Gastroesophageal sphincter (tissue), 4 donors: Measurements from ENCODE around the gene MTA3. TPM values are rescaled to one million over a fixed set of nuclear protein-coding genes. Genes with fewer than 3 reads are reported as not detected.
A peak's percentile ranks its signal among the peaks of the same experiment; 100 is the strongest.
"Not testable (repeated sequence)": the region's sequence is repeated elsewhere in the genome, so short reads cannot be mapped to it uniquely, and the experiment has no call there.

Source experiments
- ATAC-seq: fragments of 150-250 bp; one replicate; pipeline ENCODE4 v1.9.1; 2016; ENCODE audit warnings: mild to moderate bottlenecking, moderate library complexity
- H3K27ac ChIP-seq, 4 donors: fragments of 200-600 bp; sonication (generic) in 3 of 4; 1 replicate in 3 of 4; 2 replicates in 1 of 4; pipeline ENCODE4 v1.5.1; 2016 to 2019
- H3K27me3 ChIP-seq: fragments of 200-600 bp; sonication (generic); one replicate; pipeline ENCODE4 v1.5.1; 2019
- H3K36me3 ChIP-seq, 2 donors: fragments of 200-600 bp; sonication (generic); one replicate each; pipeline ENCODE4 v1.5.1; 2019; ENCODE audit warnings: control low read depth in 1 of 2
- H3K4me1 ChIP-seq, 3 donors: fragments of 200-600 bp; sonication (generic); 1 replicate in 2 of 3; 2 replicates in 1 of 3; pipeline ENCODE4 v1.5.1; 2016 to 2019; ENCODE audit warnings: control low read depth in 2 of 3
- H3K4me3 ChIP-seq, 2 donors: fragments of 200-600 bp; sonication (generic); one replicate each; pipeline ENCODE4 v1.5.1; 2019; ENCODE audit warnings: mild to moderate bottlenecking in 1 of 2, moderate library complexity in 1 of 2
- H3K9me3 ChIP-seq, 3 donors: fragments of 200-600 bp; sonication (generic); one replicate each; pipeline ENCODE4 v1.5.1; 2017 to 2019; ENCODE audit warnings: control low read depth in 2 of 3
- CTCF ChIP-seq, 4 experiments: fragments of 200-600 bp in 2 of 4; fragments of 450-650 bp in 2 of 4; sonication (generic) in 1 of 4; IDR thresholded peaks; one replicate each; pipeline ENCODE4 v1.5.1; 2017 to 2019; ENCODE audit warnings: antibody characterized with exemption in 4 of 4, mild to moderate bottlenecking in 2 of 4, moderate library complexity in 2 of 4
- EP300 ChIP-seq: sonication (generic); formaldehyde crosslinking; IDR thresholded peaks from one replicate; pipeline ENCODE4 v1.6.1; 2017; ENCODE audit warnings: antibody characterized with exemption, mild to moderate bottlenecking
- POLR2A ChIP-seq, 2 donors: fragments of 450-650 bp; IDR thresholded peaks; one replicate each; pipeline ENCODE4 v1.6.1; 2017; ENCODE audit warnings: antibody characterized with exemption in 2 of 2, mild to moderate bottlenecking in 2 of 2, moderate library complexity in 1 of 2
- POLR2AphosphoS5 ChIP-seq: sonication (generic); formaldehyde crosslinking; IDR thresholded peaks from one replicate; pipeline ENCODE4 v1.6.1; 2017; ENCODE audit warnings: antibody characterized with exemption
- WGBS, 2 donors: methylation state at CpG; one replicate each; pipeline ENCODE4 v1.1.5; 2018; ENCODE audit warnings: low coverage in 1 of 2; 5-methylcytosine and 5-hydroxymethylcytosine counted together
- total RNA-seq, 4 donors: library from RNA; depleted of rRNA; stranded (reverse); fragments of >200 nt; gene quantifications; one replicate each; pipeline ENCODE4 v1.1.0, GENCODE V29; 2016

Gene MTA3
- total RNA-seq, 4 donors from 2014 or later = 22.7 to 56.2 (median 29.3) TPM

DNA sequence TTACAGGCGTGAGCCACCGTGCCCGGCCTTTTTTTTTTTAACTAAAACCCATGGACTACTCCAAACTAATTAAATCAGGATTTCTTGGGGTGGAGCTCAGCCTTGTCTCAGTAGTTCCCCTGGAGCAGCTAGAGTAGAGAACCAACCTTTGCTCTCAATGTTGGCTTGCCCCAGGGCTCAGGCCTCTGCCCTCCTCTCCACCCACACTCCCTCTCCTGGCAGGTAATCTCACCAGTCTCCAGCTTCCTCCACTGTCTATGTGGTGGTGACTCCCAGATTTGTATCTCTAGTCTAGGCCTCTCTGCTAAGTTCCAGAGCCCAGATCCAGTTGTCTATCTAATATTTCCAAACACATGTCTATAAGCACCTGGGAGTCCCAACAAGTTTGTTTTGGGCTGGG is 9.6 kb upstream of the MTA3 start:
- Histone ChIP-seq H3K27me3 (no peaks in the 10 kb centered on the region), H3K27ac (no peak overlapping the region), H3K4me3 (no peak overlapping the region), H3K4me1 (no peaks in the 10 kb centered on the region), H3K36me3 (no peaks in the 10 kb centered on the region), H3K9me3 (no peaks in the 10 kb centered on the region)
- no peak for ATAC-seq
- 93% methylated on average over 3 of the region's 3 CpGs; no CpG with 5 or more reads in 1 of the 2 donors for WGBS, 2 donors
- TF ChIP-seq EP300 = no peak
- TF ChIP-seq POLR2A (IDR thresholded peaks at IDR 0.05) = no peak
- no peak for TF ChIP-seq CTCF (IDR thresholded peaks at IDR 0.05)
- TF ChIP-seq POLR2AphosphoS5 = no peak

GRCh38 chr2:42560133-42560532 is 8.3 kb upstream of the MTA3 start:
- H3K9me3 ChIP-seq, H3K4me3 ChIP-seq, H3K36me3 ChIP-seq, H3K4me1 ChIP-seq, H3K27me3 ChIP-seq, ATAC-seq, H3K27ac ChIP-seq: not testable (repeated sequence)
- WGBS, 2 donors = 82 to 90% methylated on average over 5 to 11 of the region's 13 CpGs

- no peak for ATAC-seq
Measured at GRCh38 chr2:42560899-42561298, 7.5 kb upstream of the MTA3 start.

GRCh38 chr2:42562474-42563144 is 5.8 kb upstream of the MTA3 start:
- H3K4me1 ChIP-seq = peaks cover 0 to 10% (median 3%) of the 10 kb centered on the region in 3 donors
- 90 to 95% methylated on average over 3 to 4 of the region's 4 CpGs for WGBS, 2 donors

More at GRCh38 chr2:42560899-42561298, 7.5 kb upstream of the MTA3 start:
- H3K36me3 ChIP-seq = no peaks in the 10 kb centered on the region
- TF ChIP-seq CTCF (IDR thresholded peaks at IDR 0.05) (no peak), EP300 (no peak), POLR2AphosphoS5 (no peak), POLR2A (IDR thresholded peaks at IDR 0.05) (no peak)
- no peaks in the 10 kb centered on the region for H3K27me3 ChIP-seq
- no peak overlapping the region for H3K4me3 ChIP-seq
- no peak overlapping the region for H3K27ac ChIP-seq
- H3K9me3 ChIP-seq = no peaks in the 10 kb centered on the region
- H3K4me1 ChIP-seq = no peaks in the 10 kb centered on the region
- WGBS, 2 donors = 33 to 75% methylated on average over 1 of the region's 1 CpG

DNA sequence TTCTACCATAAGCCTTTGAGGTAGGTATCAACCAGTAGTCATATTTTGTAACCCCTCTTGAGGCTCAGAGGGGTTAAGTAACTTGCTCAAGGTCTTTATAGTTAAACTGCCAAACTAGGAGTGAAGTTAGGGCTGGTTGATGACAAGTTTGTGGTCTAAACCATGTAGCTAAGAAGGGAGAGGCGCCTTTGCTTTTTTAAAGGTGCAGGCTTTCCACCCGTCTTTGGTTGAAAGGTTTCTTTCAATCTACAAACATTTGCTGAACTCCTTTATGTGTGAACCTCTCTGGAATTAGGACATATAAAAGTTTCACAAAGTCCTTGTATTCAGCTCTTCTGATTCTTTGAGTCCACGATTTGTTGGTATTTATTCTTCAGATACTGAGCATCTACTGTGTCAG is 2.4 kb upstream of the MTA3 start:
- peaks cover 0 to 33% (median 9%) of the 10 kb centered on the region in 3 donors for H3K4me1 ChIP-seq
- H3K9me3 ChIP-seq = no peaks in the 10 kb centered on the region
- peak overlapping the region in 1 of 4 donors; percentile 82 for H3K27ac ChIP-seq
- TF ChIP-seq POLR2AphosphoS5 = no peak
- no peak for TF ChIP-seq CTCF (IDR thresholded peaks at IDR 0.05)
- no peak for TF ChIP-seq EP300
- TF ChIP-seq POLR2A (IDR thresholded peaks at IDR 0.05) = no peak
- 82 to 88% methylated on average over 3 of the region's 3 CpGs for WGBS, 2 donors
- no peaks in the 10 kb centered on the region for H3K27me3 ChIP-seq
- H3K4me3 ChIP-seq = no peak overlapping the region
- no peak for ATAC-seq
- H3K36me3 ChIP-seq = no peaks in the 10 kb centered on the region

More at GRCh38 chr2:42562474-42563144, 5.8 kb upstream of the MTA3 start:
- no peak overlapping the region for H3K4me3 ChIP-seq
- H3K27ac ChIP-seq = no peak overlapping the region
- TF ChIP-seq POLR2AphosphoS5 (no peak), EP300 (no peak), CTCF (IDR thresholded peaks at IDR 0.05) (no peak), POLR2A (IDR thresholded peaks at IDR 0.05) (no peak)
- H3K36me3 ChIP-seq = no peaks in the 10 kb centered on the region
- no peak for ATAC-seq
- H3K9me3 ChIP-seq = no peaks in the 10 kb centered on the region
- no peaks in the 10 kb centered on the region for H3K27me3 ChIP-seq
